HL-60 (cell line): Measurements from ENCODE around the gene MAD1L1.

ENCODE experiments used
- GABPA ChIP-seq: IDR thresholded peaks from 2 replicates; pipeline ENCODE4 v1.6.1; 2012; ENCODE audit warnings: low read depth
- POLR2AphosphoS5 ChIP-seq: IDR thresholded peaks from 2 replicates; pipeline ENCODE4 v1.6.1; 2012; ENCODE audit warnings: low read depth
- SPI1 ChIP-seq: IDR thresholded peaks from 2 replicates; pipeline ENCODE4 v1.6.1; 2012; ENCODE audit warnings: low read depth, mild to moderate bottlenecking, borderline replicate concordance
- TF ChIP-seq, protein P1 (sequence below): IDR thresholded peaks from one replicate; pipeline ENCODE4 v1.5.1; 2011; ENCODE audit warnings: low read length, control low read depth, inconsistent platforms; ENCODE audit not compliant: insufficient read depth
- TF ChIP-seq, protein P2 (sequence below): IDR thresholded peaks from 2 replicates; pipeline ENCODE4 v1.6.1; 2012; ENCODE audit warnings: low read depth; ENCODE audit not compliant: insufficient replicate concordance

DNA sequence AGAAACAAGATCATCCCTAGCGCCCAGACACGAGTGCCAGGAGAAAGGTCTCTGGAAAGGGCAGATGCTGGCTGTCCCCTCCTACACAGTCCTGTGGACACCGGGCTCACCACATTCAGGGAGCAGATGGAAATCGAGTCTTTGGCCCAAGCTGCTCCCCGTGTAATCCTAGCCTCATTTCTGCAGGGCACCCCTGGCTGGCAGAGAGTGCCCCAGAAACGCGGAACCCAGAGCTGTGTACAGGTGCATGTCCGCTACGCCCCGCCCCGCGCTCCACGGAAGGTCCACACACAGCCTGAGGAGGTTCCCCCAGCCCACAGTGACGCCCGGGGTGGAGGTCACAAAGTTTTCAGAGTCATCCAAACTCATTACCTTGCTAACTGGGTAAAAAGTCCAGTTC, 202.8 kb downstream of the MAD1L1 start:
- TF ChIP-seq, protein P1, sequence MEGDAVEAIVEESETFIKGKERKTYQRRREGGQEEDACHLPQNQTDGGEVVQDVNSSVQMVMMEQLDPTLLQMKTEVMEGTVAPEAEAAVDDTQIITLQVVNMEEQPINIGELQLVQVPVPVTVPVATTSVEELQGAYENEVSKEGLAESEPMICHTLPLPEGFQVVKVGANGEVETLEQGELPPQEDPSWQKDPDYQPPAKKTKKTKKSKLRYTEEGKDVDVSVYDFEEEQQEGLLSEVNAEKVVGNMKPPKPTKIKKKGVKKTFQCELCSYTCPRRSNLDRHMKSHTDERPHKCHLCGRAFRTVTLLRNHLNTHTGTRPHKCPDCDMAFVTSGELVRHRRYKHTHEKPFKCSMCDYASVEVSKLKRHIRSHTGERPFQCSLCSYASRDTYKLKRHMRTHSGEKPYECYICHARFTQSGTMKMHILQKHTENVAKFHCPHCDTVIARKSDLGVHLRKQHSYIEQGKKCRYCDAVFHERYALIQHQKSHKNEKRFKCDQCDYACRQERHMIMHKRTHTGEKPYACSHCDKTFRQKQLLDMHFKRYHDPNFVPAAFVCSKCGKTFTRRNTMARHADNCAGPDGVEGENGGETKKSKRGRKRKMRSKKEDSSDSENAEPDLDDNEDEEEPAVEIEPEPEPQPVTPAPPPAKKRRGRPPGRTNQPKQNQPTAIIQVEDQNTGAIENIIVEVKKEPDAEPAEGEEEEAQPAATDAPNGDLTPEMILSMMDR, result no peak
- TF ChIP-seq POLR2AphosphoS5 (no peak), GABPA (no peak), SPI1 (no peak)
- TF ChIP-seq, protein P2, sequence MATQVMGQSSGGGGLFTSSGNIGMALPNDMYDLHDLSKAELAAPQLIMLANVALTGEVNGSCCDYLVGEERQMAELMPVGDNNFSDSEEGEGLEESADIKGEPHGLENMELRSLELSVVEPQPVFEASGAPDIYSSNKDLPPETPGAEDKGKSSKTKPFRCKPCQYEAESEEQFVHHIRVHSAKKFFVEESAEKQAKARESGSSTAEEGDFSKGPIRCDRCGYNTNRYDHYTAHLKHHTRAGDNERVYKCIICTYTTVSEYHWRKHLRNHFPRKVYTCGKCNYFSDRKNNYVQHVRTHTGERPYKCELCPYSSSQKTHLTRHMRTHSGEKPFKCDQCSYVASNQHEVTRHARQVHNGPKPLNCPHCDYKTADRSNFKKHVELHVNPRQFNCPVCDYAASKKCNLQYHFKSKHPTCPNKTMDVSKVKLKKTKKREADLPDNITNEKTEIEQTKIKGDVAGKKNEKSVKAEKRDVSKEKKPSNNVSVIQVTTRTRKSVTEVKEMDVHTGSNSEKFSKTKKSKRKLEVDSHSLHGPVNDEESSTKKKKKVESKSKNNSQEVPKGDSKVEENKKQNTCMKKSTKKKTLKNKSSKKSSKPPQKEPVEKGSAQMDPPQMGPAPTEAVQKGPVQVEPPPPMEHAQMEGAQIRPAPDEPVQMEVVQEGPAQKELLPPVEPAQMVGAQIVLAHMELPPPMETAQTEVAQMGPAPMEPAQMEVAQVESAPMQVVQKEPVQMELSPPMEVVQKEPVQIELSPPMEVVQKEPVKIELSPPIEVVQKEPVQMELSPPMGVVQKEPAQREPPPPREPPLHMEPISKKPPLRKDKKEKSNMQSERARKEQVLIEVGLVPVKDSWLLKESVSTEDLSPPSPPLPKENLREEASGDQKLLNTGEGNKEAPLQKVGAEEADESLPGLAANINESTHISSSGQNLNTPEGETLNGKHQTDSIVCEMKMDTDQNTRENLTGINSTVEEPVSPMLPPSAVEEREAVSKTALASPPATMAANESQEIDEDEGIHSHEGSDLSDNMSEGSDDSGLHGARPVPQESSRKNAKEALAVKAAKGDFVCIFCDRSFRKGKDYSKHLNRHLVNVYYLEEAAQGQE, result no peak
